Measurements from ENCODE around the gene DYNC1I1.

The DYNC1I1 gene

GRCh38 chr7:95781961-95782586, 9.7 kb downstream of the DYNC1I1 start:
- no peak for TF ChIP-seq Cebpa-rat (IDR thresholded peaks at IDR 0.05)
- H3K9ac ChIP-seq = no peak overlapping the region
- peaks cover 0 to 8% (median 6%) of the 10 kb centered on the region in 10 experiments; a peak in 16 of 20 replicates for H3K4me1 ChIP-seq

GRCh38 chr7:95784796-95785195, 12.4 kb downstream of the DYNC1I1 start:
- Histone ChIP-seq H3K27ac (no peak overlapping the region), H3K36me3 (no peaks in the 10 kb centered on the region), H3K4me3 (no peak overlapping the region), H3K27me3 (no peaks in the 10 kb centered on the region), H3K4me1 (no peaks in the 10 kb centered on the region), H4K20me1 (no peaks in the 10 kb centered on the region), H3K4me2 (no peak overlapping the region), H3K9ac (no peak overlapping the region), H3K9me3 (replicated peaks in 1 of 11) (peaks cover 0 to 9% (median 0%) of the 10 kb centered on the region in 11 experiments; a peak in 6 of 22 replicates)
- no peak for TF ChIP-seq Cebpa-rat (IDR thresholded peaks at IDR 0.05)

More at GRCh38 chr7:95781961-95782586, 9.7 kb downstream of the DYNC1I1 start:
- H3K27ac ChIP-seq = no peak overlapping the region
- H3K4me2 ChIP-seq = no peak overlapping the region
- H3K4me3 ChIP-seq = no peak overlapping the region
- H3K36me3 ChIP-seq = no peaks in the 10 kb centered on the region
- no peaks in the 10 kb centered on the region for H3K27me3 ChIP-seq
- peaks cover 0 to 9% (median 0%) of the 10 kb centered on the region in 11 experiments; a peak in 6 of 22 replicates for H3K9me3 ChIP-seq (replicated peaks in 1 of 11)
- no peaks in the 10 kb centered on the region; a peak in 2 of 22 replicates for H4K20me1 ChIP-seq

GRCh38 chr7:95788258-95788657, 15.9 kb downstream of the DYNC1I1 start:
- H3K4me1 ChIP-seq = no peaks in the 10 kb centered on the region
- 0 out of 22 replicates have a peak, but pooled peaks cover 0 to 3% (median 0%) of the 10 kb centered on the region in 11 experiments for H3K9me3 ChIP-seq (replicated peaks in 1 of 11)
- no peaks in the 10 kb centered on the region for H3K36me3 ChIP-seq
- H3K9ac ChIP-seq = no peak overlapping the region
- no peak overlapping the region for H3K4me2 ChIP-seq
- no peaks in the 10 kb centered on the region for H4K20me1 ChIP-seq
- H3K4me3 ChIP-seq = no peak overlapping the region
- no peaks in the 10 kb centered on the region for H3K27me3 ChIP-seq
- TF ChIP-seq Cebpa-rat (IDR thresholded peaks at IDR 0.05) = no peak
- no peak overlapping the region for H3K27ac ChIP-seq

- Histone ChIP-seq H3K9me3 (replicated peaks in 1 of 11) (0 out of 22 replicates have a peak, but pooled peaks cover 0 to 5% (median 0%) of the 10 kb centered on the region in 11 experiments), H3K9ac (no peak overlapping the region), H3K36me3 (no peaks in the 10 kb centered on the region), H3K27ac (no peak overlapping the region), H4K20me1 (no peaks in the 10 kb centered on the region), H3K4me3 (no peak overlapping the region), H3K27me3 (no peaks in the 10 kb centered on the region), H3K4me2 (no peak overlapping the region), H3K4me1 (no peaks in the 10 kb centered on the region)
- TF ChIP-seq Cebpa-rat (IDR thresholded peaks at IDR 0.05) = no peak
Measured at GRCh38 chr7:95788884-95789283, 16.5 kb downstream of the DYNC1I1 start.

- Histone ChIP-seq H3K27ac (no peak overlapping the region), H4K20me1 (no peaks in the 10 kb centered on the region), H3K9me3 (replicated peaks in 1 of 11) (peaks cover 0 to 13% (median 0%) of the 10 kb centered on the region in 11 experiments; a peak in 5 of 22 replicates), H3K4me2 (no peak overlapping the region), H3K36me3 (no peaks in the 10 kb centered on the region), H3K9ac (no peak overlapping the region), H3K4me1 (no peaks in the 10 kb centered on the region), H3K27me3 (no peaks in the 10 kb centered on the region), H3K4me3 (no peak overlapping the region)
- TF ChIP-seq Cebpa-rat (IDR thresholded peaks at IDR 0.05) = no peak
Measured at GRCh38 chr7:95793658-95794057, 21.3 kb downstream of the DYNC1I1 start.

- Histone ChIP-seq H3K4me2 (no peak overlapping the region), H3K4me3 (no peak overlapping the region), H3K9me3 (replicated peaks in 1 of 11) (peaks cover 0 to 13% (median 0%) of the 10 kb centered on the region in 11 experiments; a peak in 5 of 22 replicates), H3K4me1 (no peaks in the 10 kb centered on the region), H3K27ac (no peak overlapping the region), H3K9ac (no peak overlapping the region), H4K20me1 (no peaks in the 10 kb centered on the region), H3K27me3 (no peaks in the 10 kb centered on the region), H3K36me3 (no peaks in the 10 kb centered on the region)
- TF ChIP-seq Cebpa-rat (IDR thresholded peaks at IDR 0.05) = no peak
Measured at GRCh38 chr7:95794917-95795515, 22.7 kb downstream of the DYNC1I1 start.

- H3K4me3 ChIP-seq = no peak overlapping the region
- no peak for TF ChIP-seq Cebpa-rat (IDR thresholded peaks at IDR 0.05)
- no peak overlapping the region for H3K27ac ChIP-seq
- H4K20me1 ChIP-seq = no peaks in the 10 kb centered on the region
- H3K36me3 ChIP-seq = no peaks in the 10 kb centered on the region
- H3K4me1 ChIP-seq = no peaks in the 10 kb centered on the region
- H3K9me3 ChIP-seq (replicated peaks in 1 of 11) = peaks cover 0 to 13% (median 0%) of the 10 kb centered on the region in 11 experiments; a peak in 5 of 22 replicates
- H3K27me3 ChIP-seq = no peaks in the 10 kb centered on the region
- H3K9ac ChIP-seq = no peak overlapping the region
- no peak overlapping the region for H3K4me2 ChIP-seq
Measured at GRCh38 chr7:95796617-95797016, 24.3 kb downstream of the DYNC1I1 start.

GRCh38 chr7:95798401-95798930, 26.1 kb downstream of the DYNC1I1 start:
- Histone ChIP-seq H3K27me3 (no peaks in the 10 kb centered on the region), H3K36me3 (no peaks in the 10 kb centered on the region), H3K9ac (no peak overlapping the region), H3K4me3 (no peak overlapping the region), H4K20me1 (no peaks in the 10 kb centered on the region), H3K27ac (no peak overlapping the region), H3K4me1 (no peaks in the 10 kb centered on the region), H3K4me2 (no peak overlapping the region), H3K9me3 (replicated peaks in 1 of 11) (peaks cover 0 to 9% (median 0%) of the 10 kb centered on the region in 11 experiments; a peak in 5 of 22 replicates)
- no peak for TF ChIP-seq Cebpa-rat (IDR thresholded peaks at IDR 0.05)

- Histone ChIP-seq H4K20me1 (no peaks in the 10 kb centered on the region), H3K4me3 (no peak overlapping the region), H3K36me3 (no peaks in the 10 kb centered on the region), H3K4me2 (no peak overlapping the region), H3K27ac (no peak overlapping the region), H3K4me1 (no peaks in the 10 kb centered on the region), H3K27me3 (no peaks in the 10 kb centered on the region), H3K9ac (no peak overlapping the region), H3K9me3 (replicated peaks in 1 of 11) (no peaks in the 10 kb centered on the region)
- no peak for TF ChIP-seq Cebpa-rat (IDR thresholded peaks at IDR 0.05)
Measured at GRCh38 chr7:95800787-95801186, 28.4 kb downstream of the DYNC1I1 start.

Measured in BLaER1 treated with 17β-estradiol and CSF1 and Interleukin-3, amounts not matched to agents 10 nM and 100 nM (cell line).